Activated CD4-positive, alpha-beta T cell treated with anti-CD3 and anti-CD28 coated beads, Interleukin-2, amount 50 U/mL, for 4 hours (primary cell): ENCODE results near the gene RAPGEF4.

Source experiments
- DNase-seq, 2 experiments: peaks; one replicate each; pipeline ENCODE4 v3.0.0-alpha.2; 2020

The RAPGEF4 gene

DNA sequence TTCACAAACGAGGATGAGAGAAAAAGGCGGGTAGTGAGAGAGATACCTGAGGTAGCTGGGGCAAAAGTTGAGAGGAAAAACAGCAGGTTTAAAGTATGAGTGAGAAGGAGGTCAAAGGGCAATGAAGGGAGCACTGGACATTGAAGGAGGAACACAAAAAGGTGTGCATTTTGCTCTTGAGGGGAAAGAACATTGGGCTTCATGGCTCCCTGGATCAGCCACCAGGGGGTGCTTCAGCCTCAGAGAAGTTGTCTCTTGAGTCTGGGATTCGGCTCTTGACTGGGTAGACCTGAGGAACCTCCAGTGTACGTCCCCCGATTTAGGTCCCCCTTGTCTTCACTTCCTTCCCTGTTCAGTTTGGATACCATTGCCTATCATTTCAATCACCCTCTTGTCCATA lies 128.5 kb downstream of the RAPGEF4 start:
- DNase-seq, result peak; percentile 15 to 21

DNA sequence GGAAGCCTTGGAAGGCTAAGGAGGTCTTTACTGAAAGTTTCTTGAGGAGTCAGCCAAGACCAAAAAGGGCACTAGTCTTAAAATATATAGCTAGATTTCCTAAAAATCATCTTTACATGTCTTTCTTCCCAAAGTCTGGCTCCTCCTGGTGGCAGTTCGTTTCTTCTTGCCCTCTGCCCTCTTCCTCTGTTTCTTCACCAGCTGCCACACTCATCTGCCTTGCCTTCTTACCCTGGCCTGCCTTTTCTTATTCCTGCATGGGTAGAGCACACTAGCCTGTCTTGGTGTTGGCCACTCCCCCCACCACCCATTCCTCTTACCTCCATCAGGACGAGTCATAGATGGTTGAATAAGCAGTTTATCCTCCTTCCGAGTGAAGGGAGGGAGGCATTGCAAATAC lies 129.8 kb downstream of the RAPGEF4 start:
- DNase-seq, result no peak

- DNase-seq, result no peak
These were observed 134.2 kb downstream of the RAPGEF4 start for GRCh38 chr2:172869861-172870260.

DNA sequence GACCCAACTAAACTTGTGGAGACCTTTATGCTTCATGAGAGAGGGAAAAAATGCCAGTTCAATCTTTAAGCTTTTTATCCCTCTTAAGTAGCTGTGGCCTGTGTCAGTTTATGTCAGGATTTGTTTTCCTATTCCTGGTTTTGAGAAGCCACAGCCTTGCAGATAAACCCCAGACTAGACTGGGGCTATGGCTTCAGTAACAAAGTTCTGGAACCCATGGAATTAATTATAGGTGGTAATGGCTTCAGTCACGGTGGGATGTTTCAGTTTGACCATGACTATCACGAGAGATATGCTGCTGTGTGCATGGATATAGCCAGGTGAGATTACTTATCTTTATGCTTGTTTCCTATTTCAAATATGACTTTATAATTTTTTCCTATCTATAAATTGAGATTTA lies 134.8 kb downstream of the RAPGEF4 start:
- no peak for DNase-seq

DNA sequence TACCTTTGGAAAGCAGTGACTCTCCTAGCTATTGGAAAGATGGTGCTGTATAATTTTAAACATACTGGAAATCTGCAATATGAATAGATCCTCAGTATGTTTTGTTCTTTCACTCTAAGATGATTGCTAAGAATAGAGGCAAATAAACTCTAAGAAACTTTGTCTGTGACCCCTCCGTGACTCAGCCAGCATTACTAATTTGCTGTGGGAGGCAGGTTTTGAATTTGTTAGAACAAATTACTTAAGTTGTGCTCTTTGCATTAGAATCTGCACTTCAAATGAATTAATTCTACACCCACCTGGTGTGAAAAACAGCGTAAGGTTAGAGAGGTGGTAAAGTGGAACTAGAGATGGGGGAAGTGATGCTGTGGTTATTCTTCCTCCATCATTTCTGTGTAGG lies 142.2 kb downstream of the RAPGEF4 start:
- DNase-seq, result no peak

DNA sequence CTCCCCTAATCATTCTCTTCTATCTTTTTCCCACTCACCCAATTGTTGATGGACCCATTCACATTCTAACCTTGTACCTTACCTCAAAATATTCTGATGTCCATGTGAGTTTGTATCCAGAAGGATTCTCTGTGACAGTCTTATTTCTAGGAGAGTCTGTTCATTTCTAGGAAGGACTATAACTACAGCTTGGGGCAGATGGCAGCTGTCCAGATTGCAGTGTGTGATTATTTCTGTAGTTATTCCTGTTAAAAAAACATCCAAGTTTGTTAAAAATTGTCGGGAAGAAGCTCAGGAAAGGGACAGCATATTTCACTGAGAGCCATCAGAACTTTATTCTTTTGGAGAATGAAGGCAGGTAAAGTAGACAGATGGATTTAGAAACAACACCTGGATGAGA lies 142.6 kb downstream of the RAPGEF4 start:
- DNase-seq, result no peak

DNA sequence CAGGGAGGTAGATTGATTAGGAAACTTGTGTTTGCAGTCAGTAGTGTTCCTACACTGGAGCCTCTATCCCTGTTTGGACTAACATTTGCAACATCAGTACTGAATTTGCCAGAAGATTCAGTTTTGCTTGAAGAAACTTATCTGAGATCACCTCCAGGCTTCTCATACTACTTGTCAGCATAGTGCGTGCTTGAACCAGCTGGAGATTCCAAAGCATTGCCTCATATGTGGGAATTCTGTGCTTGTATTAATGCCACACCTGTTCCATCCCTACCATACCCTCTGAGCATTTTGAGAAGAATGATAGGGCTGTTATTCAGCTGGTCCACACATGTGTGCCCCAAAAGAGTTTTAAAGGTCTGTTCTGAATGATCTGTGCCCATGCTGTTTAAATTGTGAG lies 148.7 kb downstream of the RAPGEF4 start:
- DNase-seq, result no peak

DNA sequence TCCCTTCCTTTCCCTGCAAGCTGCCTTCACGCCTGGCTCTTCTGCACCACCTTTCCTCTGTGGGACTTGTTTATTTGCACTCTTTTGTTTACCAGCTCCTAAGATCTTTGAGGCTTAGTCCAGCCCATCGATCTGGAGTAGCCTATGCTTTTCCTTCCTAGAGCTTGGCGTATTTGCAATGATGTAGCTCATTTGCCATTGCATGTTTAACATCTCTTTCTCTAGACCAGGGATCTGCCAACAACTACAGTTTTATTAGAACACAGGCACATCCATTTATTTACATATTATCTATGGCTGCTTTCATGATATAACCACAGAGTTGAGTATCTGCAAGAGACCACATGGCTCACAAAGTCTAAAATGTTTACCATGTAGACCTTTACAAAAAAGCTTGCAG lies 150.4 kb downstream of the RAPGEF4 start:
- DNase-seq, result no peak

DNA sequence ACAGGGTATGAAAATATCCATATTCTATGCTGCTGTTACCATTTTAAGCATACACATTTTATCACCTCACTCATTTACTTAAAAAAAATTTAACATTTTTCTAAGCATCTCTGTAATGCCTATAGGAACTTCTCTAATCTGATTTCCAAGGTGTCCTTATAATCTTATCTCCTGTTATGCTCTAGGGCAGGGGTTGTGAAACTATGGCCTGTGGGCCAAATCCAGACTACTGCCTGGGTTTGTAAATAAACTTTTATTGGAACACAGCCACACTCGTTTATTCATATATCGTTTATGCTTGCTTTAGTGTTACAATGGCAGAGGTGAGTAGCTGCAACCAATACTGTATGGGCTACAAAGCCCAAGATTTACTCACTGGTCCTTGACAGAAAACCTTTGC lies 151.6 kb downstream of the RAPGEF4 start:
- DNase-seq, result no peak

DNA sequence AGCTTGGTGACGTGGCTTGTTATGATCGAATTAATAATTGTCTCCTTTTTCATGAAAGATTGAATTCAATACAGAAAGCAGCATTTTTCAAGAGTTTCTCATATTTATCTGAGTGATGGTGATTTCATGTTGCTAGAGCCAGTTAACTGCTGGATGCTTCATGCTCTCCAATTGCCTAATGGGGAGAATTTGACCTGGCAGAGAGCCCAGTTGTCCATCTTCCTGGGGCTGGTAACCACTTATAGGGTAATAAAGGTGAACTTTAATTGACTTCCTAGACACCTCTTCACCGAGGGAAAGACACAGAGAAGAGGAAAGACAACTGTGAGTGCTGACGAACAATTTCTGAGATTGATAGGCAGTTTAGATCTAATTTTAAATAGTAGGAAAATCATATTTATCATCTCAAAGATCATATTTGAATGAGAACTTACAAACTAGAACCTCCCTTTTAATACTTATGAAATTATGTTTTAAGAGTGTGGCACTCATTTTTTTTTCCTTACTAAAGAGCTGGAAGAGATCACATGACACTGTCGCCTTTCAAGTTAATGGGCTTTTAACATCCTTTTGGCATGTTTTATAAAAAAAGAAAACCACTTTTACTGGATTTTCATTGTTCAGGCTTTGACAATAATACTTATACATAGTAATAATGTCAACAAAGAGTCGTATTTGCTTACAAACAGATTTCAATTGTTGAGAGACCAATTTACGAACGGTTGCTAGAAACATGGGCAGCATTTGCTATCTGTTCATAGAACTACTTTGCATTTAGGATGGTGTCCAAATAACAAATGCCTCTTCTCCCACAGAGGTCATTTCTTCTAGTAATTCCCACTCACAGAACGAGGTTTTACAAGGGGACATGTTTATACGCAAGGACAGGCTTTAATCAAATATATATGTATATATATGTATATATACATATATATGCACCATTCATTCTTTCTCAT lies 153.3 kb downstream of the RAPGEF4 start:
- DNase-seq, result no peak

GRCh38 chr2:172889768-172890430 lies 154.3 kb downstream of the RAPGEF4 start:
- DNase-seq, result no peak

- no peak for DNase-seq
These were observed 157.5 kb downstream of the RAPGEF4 start for GRCh38 chr2:172893111-172893510.

DNA sequence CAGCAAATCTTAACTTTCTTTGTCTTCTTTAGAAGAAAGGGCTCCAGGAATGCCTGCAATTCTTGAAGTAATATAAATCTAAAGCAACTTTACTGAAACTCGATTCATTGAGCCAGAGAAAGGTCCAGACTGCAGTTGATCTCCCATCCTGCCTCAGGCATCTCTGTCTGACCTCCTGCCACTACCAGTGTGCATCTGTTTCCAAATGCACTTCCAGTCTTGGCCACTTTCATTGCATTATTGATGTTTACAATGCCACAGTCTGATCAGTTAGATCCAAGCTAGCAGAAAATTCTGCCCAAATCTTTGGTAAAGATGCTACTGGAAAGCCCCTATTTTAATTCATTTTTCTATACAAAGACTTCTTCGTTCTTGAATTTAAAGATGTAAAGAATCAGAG lies 158.0 kb downstream of the RAPGEF4 start:
- no peak for DNase-seq

GRCh38 chr2:172894689-172895387 lies 159.2 kb downstream of the RAPGEF4 start:
- DNase-seq, result no peak

DNA sequence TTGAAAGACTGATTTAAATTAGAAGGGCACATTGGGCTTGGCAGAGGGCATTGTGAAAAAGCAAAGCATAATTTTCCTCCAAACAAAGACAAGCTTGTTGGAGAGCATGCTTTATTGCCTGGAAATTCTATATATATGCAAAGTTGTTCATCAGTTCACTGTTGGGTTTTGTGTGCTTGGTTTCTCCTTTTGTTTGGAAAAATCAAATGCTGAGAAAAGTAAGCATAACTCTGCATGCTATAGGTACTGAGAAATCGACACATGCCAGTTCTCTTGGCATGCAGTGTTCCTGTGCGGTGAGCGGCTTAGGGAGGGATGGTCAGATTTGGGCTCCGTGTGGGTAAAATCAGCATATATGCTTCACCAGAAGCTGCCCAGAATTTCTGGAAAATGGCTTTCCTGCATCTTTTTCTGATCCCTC lies 161.0 kb downstream of the RAPGEF4 start:
- no peak for DNase-seq

- no peak for DNase-seq
These were observed 165.2 kb downstream of the RAPGEF4 start for GRCh38 chr2:172900871-172901270.

GRCh38 chr2:172901913-172902312 lies 166.3 kb downstream of the RAPGEF4 start:
- no peak for DNase-seq

DNA sequence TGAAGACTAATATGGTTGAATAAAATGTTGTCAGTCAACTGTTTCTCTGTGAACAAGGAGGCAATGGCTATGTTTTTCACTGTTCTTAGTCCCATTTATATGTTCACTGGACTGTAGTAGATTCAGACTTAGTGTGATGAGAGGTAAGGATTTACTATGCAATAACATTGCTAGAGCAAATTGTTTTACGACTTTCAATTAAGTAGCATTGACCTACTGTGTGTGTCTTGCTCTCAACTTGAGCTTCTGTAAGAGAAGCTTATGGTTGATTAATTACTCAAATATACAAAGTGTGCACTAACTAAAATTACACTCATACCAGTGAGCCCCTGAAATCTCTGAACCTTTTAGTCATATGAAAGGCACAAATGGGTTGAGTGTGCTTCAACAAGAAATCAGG lies 168.6 kb downstream of the RAPGEF4 start:
- DNase-seq, result no peak

DNA sequence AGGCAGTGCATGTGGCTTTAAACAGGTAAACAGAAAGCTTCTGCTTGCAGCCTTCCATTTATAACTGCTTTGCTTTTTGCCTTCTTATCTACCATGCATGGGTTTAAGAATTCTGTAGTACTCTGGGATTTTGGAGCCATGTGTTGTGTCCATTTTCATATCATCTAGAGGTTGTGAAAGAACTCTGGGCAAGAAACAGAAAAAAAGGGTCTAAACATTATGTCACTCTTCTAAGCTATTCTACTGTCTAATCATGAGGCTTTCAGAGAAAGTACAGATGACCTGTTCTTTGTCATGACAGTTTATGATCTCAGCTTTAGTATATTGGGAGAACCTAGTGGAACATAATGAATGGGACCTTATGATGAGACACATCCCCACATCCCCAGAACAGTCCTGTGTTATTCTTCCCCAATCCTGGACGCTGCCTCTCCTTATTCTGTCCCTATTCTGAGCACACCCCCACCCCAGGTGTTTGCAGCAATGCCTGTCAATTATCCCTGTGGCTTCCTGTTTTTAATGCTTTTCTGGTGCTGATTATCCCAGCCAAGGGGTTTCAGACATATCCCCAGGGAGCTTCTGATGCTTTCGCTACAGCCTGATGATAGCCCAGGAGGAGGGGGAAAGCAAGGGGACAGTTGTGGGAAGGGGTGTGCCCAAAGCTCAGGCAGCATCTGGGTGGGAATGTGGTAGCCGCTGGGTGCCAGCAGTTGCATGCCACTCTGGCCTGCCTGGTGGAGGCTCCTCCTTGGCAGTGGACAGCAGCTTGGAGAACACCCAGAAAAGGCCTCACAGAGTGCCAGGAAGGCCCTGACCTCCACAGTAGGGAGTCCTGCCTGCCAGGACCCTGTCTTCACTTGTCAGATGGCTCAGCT lies 170.5 kb downstream of the RAPGEF4 start:
- DNase-seq, result no peak

- DNase-seq, result no peak
These were observed 172.6 kb downstream of the RAPGEF4 start for GRCh38 chr2:172908275-172908674.

DNA sequence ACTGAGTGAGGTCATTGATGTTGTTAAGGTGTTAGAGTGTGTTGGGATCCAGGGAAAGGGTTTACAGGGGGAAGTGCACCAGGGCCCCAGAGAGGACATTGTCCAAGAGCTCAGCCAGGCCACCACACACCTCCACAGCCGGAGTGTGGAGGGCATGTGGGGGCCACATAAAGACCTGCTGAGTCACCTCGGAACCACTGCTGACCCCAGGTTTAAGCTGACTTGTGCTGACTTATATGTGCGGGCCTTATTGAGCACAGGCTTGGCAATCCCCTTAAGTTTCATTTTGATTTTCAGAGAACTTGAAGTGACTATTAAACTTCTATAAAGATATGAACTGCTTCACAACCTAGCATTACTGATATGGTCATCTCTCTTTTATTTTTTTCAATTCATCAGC lies 173.8 kb downstream of the RAPGEF4 start:
- DNase-seq, result no peak

DNA sequence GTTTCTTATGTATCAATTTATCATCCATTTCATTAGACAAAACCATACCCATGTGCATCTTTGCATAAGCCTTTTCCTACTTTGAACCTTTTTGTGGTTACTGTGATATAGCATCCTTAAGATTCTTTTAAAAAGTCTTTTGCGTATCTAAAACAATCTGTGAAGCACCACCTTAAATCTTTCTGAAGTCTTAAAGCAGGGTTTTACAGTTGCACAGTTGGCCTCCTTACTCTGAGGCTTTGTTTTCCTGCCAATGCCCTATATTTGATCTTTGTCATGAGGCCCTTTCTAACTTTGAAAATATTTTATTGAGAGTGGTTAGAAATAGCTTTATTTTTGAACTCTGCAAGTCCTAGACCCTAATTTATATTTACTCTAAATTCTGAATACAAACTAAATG lies 176.6 kb downstream of the RAPGEF4 start:
- DNase-seq, result no peak
